ENCODE data around the gene PRLR.

DNA sequence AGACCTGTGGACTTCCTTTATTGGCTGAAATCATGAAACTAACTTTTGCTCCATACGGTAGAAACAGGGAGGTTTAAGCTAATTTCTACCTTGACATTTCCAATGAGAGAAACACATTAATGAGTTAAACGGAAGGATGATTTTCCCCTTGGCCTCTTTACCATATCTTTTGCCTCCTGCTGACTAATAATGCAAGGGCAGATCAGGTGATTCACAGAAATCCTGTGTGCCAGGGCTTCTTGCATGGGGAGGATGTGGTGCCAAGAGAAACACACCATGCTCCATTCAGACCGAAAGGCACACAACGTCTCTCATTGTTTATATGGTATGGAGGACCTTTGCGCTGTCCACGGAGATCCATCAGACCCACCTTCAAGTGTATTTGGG is 17.4 kb upstream of the PRLR start:
- TF ChIP-seq, protein P1, sequence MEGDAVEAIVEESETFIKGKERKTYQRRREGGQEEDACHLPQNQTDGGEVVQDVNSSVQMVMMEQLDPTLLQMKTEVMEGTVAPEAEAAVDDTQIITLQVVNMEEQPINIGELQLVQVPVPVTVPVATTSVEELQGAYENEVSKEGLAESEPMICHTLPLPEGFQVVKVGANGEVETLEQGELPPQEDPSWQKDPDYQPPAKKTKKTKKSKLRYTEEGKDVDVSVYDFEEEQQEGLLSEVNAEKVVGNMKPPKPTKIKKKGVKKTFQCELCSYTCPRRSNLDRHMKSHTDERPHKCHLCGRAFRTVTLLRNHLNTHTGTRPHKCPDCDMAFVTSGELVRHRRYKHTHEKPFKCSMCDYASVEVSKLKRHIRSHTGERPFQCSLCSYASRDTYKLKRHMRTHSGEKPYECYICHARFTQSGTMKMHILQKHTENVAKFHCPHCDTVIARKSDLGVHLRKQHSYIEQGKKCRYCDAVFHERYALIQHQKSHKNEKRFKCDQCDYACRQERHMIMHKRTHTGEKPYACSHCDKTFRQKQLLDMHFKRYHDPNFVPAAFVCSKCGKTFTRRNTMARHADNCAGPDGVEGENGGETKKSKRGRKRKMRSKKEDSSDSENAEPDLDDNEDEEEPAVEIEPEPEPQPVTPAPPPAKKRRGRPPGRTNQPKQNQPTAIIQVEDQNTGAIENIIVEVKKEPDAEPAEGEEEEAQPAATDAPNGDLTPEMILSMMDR (IDR thresholded peaks at IDR 0.05; ENCODE audit: low read depth, low read length, missing input control), result no peak
- TF ChIP-seq SP1 (IDR thresholded peaks at IDR 0.05), result no peak

Data from liver (tissue), 3 donors.